Caco-2 (cell line): ENCODE measurements around the gene KCNC2. TPM values are rescaled to one million over a fixed set of nuclear protein-coding genes. Genes with fewer than 3 reads are reported as not detected.

ENCODE experiments used
- BruUV-seq: library from RNA; stranded (reverse); fragments of 400-500 nt; replicated peaks from 2 replicates; lab custom pipeline; 2021; lab: Mats Ljungman, UMichigan
- CTCF ChIA-PET: fragments of 300-600 bp; sonication (Branson Sonifier 250); formaldehyde crosslinking; loops from one replicate; lab custom pipeline; 2022; ENCODE audit warnings: antibody characterized with exemption; lab: Charles Lee
- POLR2A ChIA-PET: fragments of 300-600 bp; sonication (Branson Sonifier 250); formaldehyde crosslinking; loops from one replicate; lab custom pipeline; 2022; ENCODE audit warnings: antibody characterized with exemption; lab: Charles Lee
- DNase-seq, 2 experiments: peaks; one replicate each; pipeline versions ENCODE4 v3.0.0 to v3.0.0-alpha.2; 2020 to 2022
- H3K27me3 ChIP-seq: replicated peaks from 2 replicates; pipeline ENCODE4 v1.6.0; 2011; ENCODE audit warnings: low read length; ENCODE audit not compliant: control insufficient read depth, insufficient read depth
- H3K36me3 ChIP-seq: 2 replicates; pipeline ENCODE4 v1.5.1; 2011; ENCODE audit warnings: low read length; ENCODE audit not compliant: control insufficient read depth, insufficient read depth
- H3K4me1 ChIP-seq: fragments of 250-450 bp; sonication (Bioruptor Pico); 2 replicates; pipeline ENCODE4 v1.5.1; 2020; ENCODE audit warnings: mild to moderate bottlenecking
- H3K4me3 ChIP-seq: 2 replicates; pipeline ENCODE4 v1.5.1; 2011; ENCODE audit warnings: low read depth, mild to moderate bottlenecking, control low read depth, low read length
- H3K9me3 ChIP-seq: fragments of 250-450 bp; sonication (Bioruptor Pico); 2 replicates; pipeline ENCODE4 v1.5.1; 2020; ENCODE audit warnings: mild to moderate bottlenecking, moderate library complexity
- H3K27ac Mint-ChIP-seq: one replicate; pipeline ENCODE4 v1.8.0; 2022; ENCODE audit warnings: mixed read lengths; ENCODE audit not compliant: unreplicated experiment
- H3K27me3 Mint-ChIP-seq: one replicate; pipeline ENCODE4 v1.8.0; 2022; ENCODE audit warnings: mixed read lengths; ENCODE audit not compliant: insufficient read depth, unreplicated experiment
- H3K36me3 Mint-ChIP-seq: one replicate; pipeline ENCODE4 v1.8.0; 2022; ENCODE audit warnings: mild to moderate bottlenecking, mixed read lengths; ENCODE audit not compliant: insufficient read depth, unreplicated experiment
- H3K4me1 Mint-ChIP-seq: one replicate; pipeline ENCODE4 v1.8.0; 2022; ENCODE audit warnings: low read depth, mixed read lengths; ENCODE audit not compliant: unreplicated experiment
- H3K4me3 Mint-ChIP-seq: one replicate; pipeline ENCODE4 v1.8.0; 2022; ENCODE audit warnings: mild to moderate bottlenecking, moderate library complexity, mixed read lengths; ENCODE audit not compliant: unreplicated experiment
- H3K9me3 Mint-ChIP-seq: one replicate; pipeline ENCODE4 v1.8.0; 2022; ENCODE audit warnings: mixed read lengths; ENCODE audit not compliant: unreplicated experiment
- CTCF ChIP-seq, 2 experiments: fragments of 200-600 bp in 1 of 2; IDR thresholded peaks; 1 replicate in 1 of 2; 2 replicates in 1 of 2; pipeline versions ENCODE4 v1.5.1 to v1.8.0; 2011 to 2022; ENCODE audit warnings: antibody characterized with exemption in 1 of 2, control low read depth in 1 of 2, inconsistent platforms in 1 of 2, low read depth in 1 of 2, low read length in 1 of 2, mild to moderate bottlenecking in 1 of 2, moderate library complexity in 1 of 2; ENCODE audit not compliant: insufficient read depth in 1 of 2, severe bottlenecking in 1 of 2, unreplicated experiment in 1 of 2
- intact Hi-C: fragments of 100-400 bp; cut with micrococcal nuclease; formaldehyde crosslinking; loops from one replicate; pipeline ENCODE4 v1.10.0; 2022; ENCODE audit not compliant: unreplicated experiment
- total RNA-seq: library from RNA; stranded (reverse); gene quantifications from 2 replicates; pipeline ENCODE4 v1.2.3, GENCODE V29; 2022

Gene KCNC2
- total RNA-seq, 1 experiment from 2014 or later = not detected

GRCh38 chr12:75155962-75156361 is 53.7 kb downstream of the KCNC2 start:
- no peaks in the 10 kb centered on the region for H3K9me3 Mint-ChIP-seq

GRCh38 chr12:75154388-75154787 is 55.3 kb downstream of the KCNC2 start:
- no peak overlapping the region for H3K4me3 Mint-ChIP-seq
- DNase-seq = no peak
- intact Hi-C loops = no loop called here
- H3K4me1 Mint-ChIP-seq = no peaks in the 10 kb centered on the region
- H3K9me3 ChIP-seq = no peaks in the 10 kb centered on the region
- BruUV-seq = no TSS peak
- no peaks in the 10 kb centered on the region for H3K27me3 Mint-ChIP-seq
- no peak overlapping the region for H3K27ac Mint-ChIP-seq
- no peak for TF ChIP-seq CTCF (IDR thresholded peaks at IDR 0.05; ENCODE audit: insufficient read depth in 1 of 2, low read depth in 1 of 2, low read length in 1 of 2, severe bottlenecking in 1 of 2, unreplicated experiment in 1 of 2)
- H3K9me3 Mint-ChIP-seq = no peaks in the 10 kb centered on the region
- no peaks in the 10 kb centered on the region for H3K36me3 ChIP-seq
- POLR2A ChIA-PET = no interaction called here
- no peaks in the 10 kb centered on the region for H3K36me3 Mint-ChIP-seq
- H3K4me3 ChIP-seq = no peak overlapping the region
- no peaks in the 10 kb centered on the region for H3K4me1 ChIP-seq
- H3K27me3 ChIP-seq = no peaks in the 10 kb centered on the region
- CTCF ChIA-PET = no interaction called here

More at GRCh38 chr12:75155962-75156361, 53.7 kb downstream of the KCNC2 start:
- DNase-seq = no peak
- no peaks in the 10 kb centered on the region for H3K36me3 Mint-ChIP-seq
- no peaks in the 10 kb centered on the region for H3K4me1 ChIP-seq
- no peak overlapping the region for H3K4me3 Mint-ChIP-seq
- H3K27me3 ChIP-seq = no peaks in the 10 kb centered on the region
- no peaks in the 10 kb centered on the region for H3K9me3 ChIP-seq
- H3K27ac Mint-ChIP-seq = no peak overlapping the region
- no peak overlapping the region for H3K4me3 ChIP-seq
- BruUV-seq = no TSS peak
- no peaks in the 10 kb centered on the region for H3K4me1 Mint-ChIP-seq
- no peaks in the 10 kb centered on the region for H3K27me3 Mint-ChIP-seq
- ChIA-PET POLR2A (no interaction called here), CTCF (no interaction called here)
- intact Hi-C loops = no loop called here
- H3K36me3 ChIP-seq = no peaks in the 10 kb centered on the region
- TF ChIP-seq CTCF (IDR thresholded peaks at IDR 0.05; ENCODE audit: insufficient read depth in 1 of 2, low read depth in 1 of 2, low read length in 1 of 2, severe bottlenecking in 1 of 2, unreplicated experiment in 1 of 2) = no peak

GRCh38 chr12:75139196-75139595 is 70.4 kb downstream of the KCNC2 start:
- CTCF ChIA-PET = no interaction called here
- Mint-ChIP-seq H3K27ac (no peak overlapping the region), H3K4me1 (no peaks in the 10 kb centered on the region), H3K27me3 (no peaks in the 10 kb centered on the region), H3K9me3 (no peaks in the 10 kb centered on the region), H3K36me3 (no peaks in the 10 kb centered on the region), H3K4me3 (no peak overlapping the region)
- DNase-seq = no peak
- POLR2A ChIA-PET = no interaction called here
- Histone ChIP-seq H3K4me1 (no peaks in the 10 kb centered on the region), H3K9me3 (no peaks in the 10 kb centered on the region), H3K27me3 (no peaks in the 10 kb centered on the region), H3K36me3 (no peaks in the 10 kb centered on the region), H3K4me3 (no peak overlapping the region)
- BruUV-seq = no TSS peak
- intact Hi-C loops = no loop called here
- no peak for TF ChIP-seq CTCF (IDR thresholded peaks at IDR 0.05; ENCODE audit: insufficient read depth in 1 of 2, low read depth in 1 of 2, low read length in 1 of 2, severe bottlenecking in 1 of 2, unreplicated experiment in 1 of 2)
